HG02588 (cell line): ENCODE measurements around the gene ATXN8OS.
"Not testable (repeated sequence)": the region's sequence is repeated elsewhere in the genome, so short reads cannot be mapped to it uniquely, and the experiment has no call there.

Experiments used
- ATAC-seq: cut with Tn5 transposase; IDR thresholded peaks from one replicate; pipeline ENCODE4 v1.9.1; 2021; ENCODE audit warnings: mild to moderate bottlenecking, moderate library complexity; ENCODE audit not compliant: unreplicated experiment

Gene ATXN8OS

GRCh38 chr13:70107498-70108281 lies at the start of gene ATXN8OS:
ATXN8OS (plus strand) TSS chr13:70107826.
- ATAC-seq, result no peak

- ATAC-seq, result no peak
These were observed 27.6 kb upstream of the ATXN8OS start for GRCh38 chr13:70080012-70080411.

DNA sequence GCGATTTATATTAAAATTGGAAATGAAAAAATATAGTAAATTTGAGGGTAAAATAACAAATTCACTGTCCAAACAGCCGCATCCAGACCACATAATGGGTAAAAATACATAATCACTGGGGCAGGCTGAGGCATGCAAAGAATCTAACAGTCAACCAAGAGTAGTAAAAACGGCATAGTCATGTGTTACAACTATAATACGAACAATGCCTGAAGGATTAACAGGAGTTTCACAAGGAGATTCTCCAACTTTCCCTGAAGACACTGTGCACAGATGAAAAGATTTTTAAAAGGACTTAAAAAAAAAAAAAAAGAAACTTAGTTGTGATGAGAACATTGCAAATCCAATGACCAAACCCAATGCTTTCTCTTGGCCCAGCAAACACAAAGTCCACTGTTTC lies 20.4 kb upstream of the ATXN8OS start:
- ATAC-seq, result no peak

DNA sequence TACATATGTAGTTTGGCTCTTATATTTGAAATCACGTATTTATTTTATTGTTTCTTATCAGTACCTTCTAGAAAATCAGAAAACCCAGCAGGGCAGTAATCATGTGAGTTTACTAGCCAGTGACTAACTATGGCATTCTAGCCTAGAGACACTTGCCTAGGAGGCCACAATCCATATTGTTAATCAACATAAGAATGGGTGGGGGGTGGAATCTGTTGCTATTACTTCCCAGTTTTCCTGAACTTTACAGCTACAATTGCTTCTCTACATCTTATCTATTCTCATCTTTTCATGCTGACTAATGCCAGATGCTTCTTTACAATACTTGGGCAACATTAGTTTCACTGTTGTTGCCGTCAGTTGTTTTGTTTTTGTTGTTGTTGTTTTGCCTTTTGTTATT lies 18.7 kb upstream of the ATXN8OS start:
- no peak for ATAC-seq

GRCh38 chr13:70090036-70090723 lies 17.4 kb upstream of the ATXN8OS start:
- ATAC-seq, result peak; percentile 63

GRCh38 chr13:70098669-70099068 lies 9.0 kb upstream of the ATXN8OS start:
- no peak for ATAC-seq

DNA sequence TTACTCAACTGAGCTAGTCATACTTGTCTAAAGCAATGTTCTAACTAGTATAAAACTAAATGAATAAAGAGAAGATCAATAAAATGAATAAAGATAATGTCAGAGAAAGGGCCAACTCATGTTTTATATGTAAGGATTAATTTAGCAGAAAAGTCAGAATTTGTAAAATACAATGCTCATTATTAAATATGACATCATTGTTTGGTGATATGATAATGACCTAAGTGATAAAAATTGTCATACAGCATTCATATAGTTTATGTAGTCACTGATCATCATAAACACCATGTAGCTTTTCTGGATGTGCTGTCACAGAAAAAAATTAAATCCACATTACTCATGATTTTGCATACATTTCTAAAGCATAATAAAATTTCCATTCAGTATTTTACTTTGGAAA lies 3.1 kb upstream of the ATXN8OS start:
- no peak for ATAC-seq

GRCh38 chr13:70107125-70107497 lies 515 bp upstream of the ATXN8OS start:
- ATAC-seq, result no peak

GRCh38 chr13:70108356-70109105 lies 905 bp downstream of the ATXN8OS start, which contains the start of gene KLHL1:
KLHL1 (minus strand) TSS chr13:70108452; CDS start chr13:70107699, 753 bp downstream.
- ATAC-seq, result no peak

GRCh38 chr13:70117338-70117905 lies 9.8 kb downstream of the ATXN8OS start:
- ATAC-seq, result no peak

DNA sequence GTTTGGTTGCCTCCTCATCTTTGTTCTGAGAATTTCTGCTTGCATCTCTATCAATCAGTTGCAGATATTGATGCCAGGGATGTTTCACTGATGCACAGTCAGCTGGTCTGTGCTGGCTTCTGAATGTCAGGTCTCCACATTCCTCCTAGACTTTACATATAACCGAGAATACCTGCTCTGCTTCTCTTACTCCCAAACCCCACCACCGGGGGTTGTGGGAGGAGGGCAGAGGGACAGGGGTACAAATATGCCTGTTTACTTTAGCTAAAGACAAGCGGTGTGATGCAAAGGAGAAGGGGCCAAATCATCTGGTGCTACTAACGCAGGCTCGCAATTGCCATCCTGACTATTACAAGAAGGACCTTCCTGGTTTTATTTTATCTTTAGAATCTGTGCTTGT lies 18.1 kb downstream of the ATXN8OS start:
- no peak for ATAC-seq

GRCh38 chr13:70128098-70128497 lies 20.5 kb downstream of the ATXN8OS start:
- ATAC-seq, result no peak

DNA sequence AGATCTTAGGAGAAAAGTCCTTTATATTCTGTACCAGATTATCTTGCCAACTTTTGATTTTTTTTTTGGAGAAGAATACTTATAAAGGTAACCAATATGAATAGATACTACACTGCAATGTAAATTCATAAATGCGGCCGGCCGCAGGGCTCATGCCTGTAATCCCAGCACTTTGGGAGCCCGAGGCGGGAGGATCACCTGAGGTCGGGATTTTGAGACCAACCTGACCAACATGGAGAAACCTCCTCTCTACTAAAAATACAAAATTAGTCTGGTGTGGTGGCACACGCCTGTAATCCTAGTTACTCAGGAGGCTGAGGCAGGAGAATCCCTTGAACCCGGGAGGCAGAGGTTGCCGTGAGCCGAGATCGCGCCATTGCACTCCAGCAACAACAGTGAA lies 35.0 kb downstream of the ATXN8OS start:
- ATAC-seq, result not testable (repeated sequence)

DNA sequence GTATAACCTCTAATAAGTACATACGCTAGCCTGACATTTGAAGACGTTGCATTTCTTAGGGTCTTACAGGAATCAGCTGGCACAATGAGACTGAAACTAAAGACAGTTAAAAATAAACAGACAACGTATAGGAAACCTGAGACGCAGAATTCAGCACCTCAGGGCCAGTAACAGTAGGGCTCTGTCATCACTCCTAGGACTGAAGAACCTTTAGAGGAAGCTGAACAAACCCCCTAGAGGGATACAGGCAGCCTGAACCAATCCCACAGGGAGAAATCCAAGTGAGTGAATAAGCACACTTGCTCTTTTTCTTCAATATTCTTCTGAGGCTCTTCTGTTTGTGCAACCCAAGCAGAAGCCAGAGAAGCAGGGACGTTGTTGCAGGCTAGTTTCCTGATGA lies 54.5 kb downstream of the ATXN8OS start:
- ATAC-seq, result no peak

DNA sequence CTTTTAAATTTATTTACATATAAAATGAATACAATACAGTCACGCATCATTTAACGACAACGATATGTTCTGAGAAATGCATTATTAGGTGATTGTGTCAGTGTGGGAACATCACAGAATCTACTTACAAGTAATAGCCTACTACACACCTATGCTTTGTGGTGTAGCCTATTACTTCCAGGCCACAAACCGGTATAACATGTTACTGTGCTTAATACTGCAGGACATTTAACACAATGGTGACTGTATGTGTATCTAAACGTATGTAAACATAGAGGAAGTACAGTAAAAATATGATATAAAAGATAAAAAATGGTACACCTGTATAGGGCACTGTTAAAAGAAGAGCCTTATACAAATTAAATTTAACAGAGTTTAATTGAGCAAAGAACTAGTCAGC lies 63.1 kb downstream of the ATXN8OS start:
- no peak for ATAC-seq

DNA sequence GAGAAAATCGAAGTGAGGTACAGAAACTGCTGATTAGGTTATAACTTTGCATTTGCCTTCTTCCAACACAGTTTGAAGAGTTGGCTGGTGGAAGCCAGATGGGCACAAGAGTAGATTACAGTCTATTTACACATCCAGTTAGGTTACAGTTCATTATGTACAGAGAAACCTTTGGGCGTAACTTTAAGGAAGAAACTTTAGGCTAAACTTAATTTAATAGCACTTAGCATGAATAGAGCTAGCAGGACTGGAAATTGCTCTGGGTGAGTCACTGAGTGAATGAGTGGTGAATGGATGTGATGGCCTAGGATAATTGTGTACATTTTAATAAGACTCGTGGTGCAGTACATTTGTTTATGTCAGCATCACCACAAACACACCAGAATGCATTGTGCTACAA lies 63.5 kb downstream of the ATXN8OS start:
- ATAC-seq, result no peak

DNA sequence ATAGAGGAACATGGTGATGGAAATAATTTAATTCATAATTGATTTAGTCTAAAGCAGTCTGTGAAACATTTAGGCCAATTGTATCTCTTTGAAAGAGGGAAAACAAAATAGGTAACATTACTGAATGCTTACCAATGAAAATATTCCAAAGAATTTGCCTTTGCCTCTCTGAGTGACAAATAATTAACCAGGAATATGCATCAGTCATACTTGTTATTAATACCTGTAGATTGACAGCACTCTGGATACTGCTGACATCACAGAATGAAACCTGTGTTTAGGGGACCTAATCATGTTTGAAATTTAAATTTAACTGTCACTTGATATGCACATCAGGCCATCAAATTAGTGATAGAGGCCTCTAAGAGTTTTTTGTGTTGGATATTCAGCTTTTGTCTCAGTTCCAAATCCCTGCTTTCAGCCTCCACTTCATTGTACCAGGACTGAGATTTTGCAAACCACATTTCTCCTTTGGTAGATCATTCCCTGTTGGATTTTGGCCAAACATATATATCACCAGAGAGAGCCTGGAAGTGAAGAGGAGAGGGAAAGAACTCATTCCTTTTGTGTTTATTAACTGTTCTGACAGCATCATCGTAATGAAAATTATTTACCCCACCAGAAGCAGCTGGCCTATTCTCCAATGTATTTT lies 65.4 kb downstream of the ATXN8OS start:
- no peak for ATAC-seq

GRCh38 chr13:70173598-70173959 lies 66.0 kb downstream of the ATXN8OS start:
- no peak for ATAC-seq

DNA sequence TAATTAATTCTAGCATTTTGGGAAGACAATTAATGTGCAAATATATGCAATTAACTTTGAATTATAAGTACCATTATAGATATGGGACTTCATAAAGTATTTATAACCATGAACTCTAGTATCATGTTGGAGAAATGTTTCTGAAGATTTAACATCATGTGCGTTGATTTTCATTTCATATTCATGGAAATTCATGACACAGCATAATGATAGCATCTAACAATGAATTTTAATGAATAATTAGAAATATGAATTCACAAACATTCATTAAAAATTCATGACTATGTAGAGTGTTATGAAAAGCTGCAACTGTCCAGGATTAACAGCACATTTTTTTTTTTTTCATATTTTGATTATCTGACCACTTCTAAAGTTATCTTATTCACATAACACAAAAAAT lies 70.7 kb downstream of the ATXN8OS start:
- ATAC-seq, result no peak
